ENCODE results near the gene ZNF23.

GRCh38 chr16:71440669-71441347 is 21.2 kb downstream of the ZNF23 start:
- TF ChIP-seq CTCF (IDR thresholded peaks at IDR 0.05) (no peak), POLR2A (IDR thresholded peaks at IDR 0.05) (no peak)

All from body of pancreas (tissue), 4 donors.